ENCODE data around the gene P2RY8.

DNA sequence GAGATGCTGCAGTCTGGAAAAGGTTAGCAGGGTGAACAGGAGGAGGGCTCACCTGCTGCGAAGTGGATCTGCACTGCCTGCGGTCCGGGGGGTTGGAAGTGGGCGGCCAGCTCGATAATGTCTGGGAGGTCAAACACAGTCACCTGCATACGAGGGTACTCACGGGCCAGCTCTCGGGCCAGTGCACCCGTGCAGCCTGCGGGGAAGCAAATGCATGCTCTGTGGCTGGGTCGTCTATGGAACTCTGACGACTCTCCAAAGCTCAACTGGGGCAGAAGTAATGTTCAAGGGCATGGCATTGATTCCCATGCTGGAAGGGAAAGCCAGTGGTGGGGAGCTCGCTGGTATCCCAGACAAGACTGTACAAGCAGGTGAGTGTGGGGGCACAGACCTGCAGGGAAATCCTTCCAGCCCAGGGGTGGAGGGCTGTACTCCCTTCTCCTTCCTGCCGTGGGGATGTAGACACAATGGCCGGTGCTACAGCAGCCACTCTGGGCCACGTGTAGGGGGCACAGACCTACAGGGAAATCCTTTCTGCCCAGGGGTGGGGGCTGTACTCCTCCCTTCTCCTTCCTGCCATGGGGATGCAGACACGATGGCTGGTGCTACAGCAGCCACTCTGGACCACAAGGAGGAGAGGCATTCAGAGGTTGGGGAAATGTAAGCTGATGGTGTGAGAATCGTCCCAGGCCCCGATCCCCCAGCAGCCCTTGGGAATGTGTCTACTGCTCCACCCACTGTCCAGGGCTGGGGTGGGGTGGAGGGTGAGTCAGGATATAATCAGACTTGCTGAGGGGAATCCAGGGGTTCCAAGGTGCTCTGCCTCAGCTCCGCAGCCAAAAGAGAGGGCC, 118.8 kb downstream of the P2RY8 start:
- no peak for TF ChIP-seq ATF2 (tag by site-specific recombination; IDR thresholded peaks at IDR 0.05; ENCODE audit: low read depth)
- TF ChIP-seq, protein P1, sequence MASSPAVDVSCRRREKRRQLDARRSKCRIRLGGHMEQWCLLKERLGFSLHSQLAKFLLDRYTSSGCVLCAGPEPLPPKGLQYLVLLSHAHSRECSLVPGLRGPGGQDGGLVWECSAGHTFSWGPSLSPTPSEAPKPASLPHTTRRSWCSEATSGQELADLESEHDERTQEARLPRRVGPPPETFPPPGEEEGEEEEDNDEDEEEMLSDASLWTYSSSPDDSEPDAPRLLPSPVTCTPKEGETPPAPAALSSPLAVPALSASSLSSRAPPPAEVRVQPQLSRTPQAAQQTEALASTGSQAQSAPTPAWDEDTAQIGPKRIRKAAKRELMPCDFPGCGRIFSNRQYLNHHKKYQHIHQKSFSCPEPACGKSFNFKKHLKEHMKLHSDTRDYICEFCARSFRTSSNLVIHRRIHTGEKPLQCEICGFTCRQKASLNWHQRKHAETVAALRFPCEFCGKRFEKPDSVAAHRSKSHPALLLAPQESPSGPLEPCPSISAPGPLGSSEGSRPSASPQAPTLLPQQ (tag by site-specific recombination; IDR thresholded peaks at IDR 0.05): no peak
- no peak for TF ChIP-seq CTCF (tag by site-specific recombination; IDR thresholded peaks at IDR 0.05)
- TF ChIP-seq ZNF529 (tag by site-specific recombination; IDR thresholded peaks at IDR 0.05; ENCODE audit: insufficient replicate concordance): peak; percentile 13
- no peak for TF ChIP-seq ZNF138 (tag by site-specific recombination; IDR thresholded peaks at IDR 0.05; ENCODE audit: borderline replicate concordance)
- TF ChIP-seq, protein P2, sequence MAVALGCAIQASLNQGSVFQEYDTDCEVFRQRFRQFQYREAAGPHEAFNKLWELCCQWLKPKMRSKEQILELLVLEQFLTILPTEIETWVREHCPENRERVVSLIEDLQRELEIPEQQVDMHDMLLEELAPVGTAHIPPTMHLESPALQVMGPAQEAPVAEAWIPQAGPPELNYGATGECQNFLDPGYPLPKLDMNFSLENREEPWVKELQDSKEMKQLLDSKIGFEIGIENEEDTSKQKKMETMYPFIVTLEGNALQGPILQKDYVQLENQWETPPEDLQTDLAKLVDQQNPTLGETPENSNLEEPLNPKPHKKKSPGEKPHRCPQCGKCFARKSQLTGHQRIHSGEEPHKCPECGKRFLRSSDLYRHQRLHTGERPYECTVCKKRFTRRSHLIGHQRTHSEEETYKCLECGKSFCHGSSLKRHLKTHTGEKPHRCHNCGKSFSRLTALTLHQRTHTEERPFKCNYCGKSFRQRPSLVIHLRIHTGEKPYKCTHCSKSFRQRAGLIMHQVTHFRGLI (tag by site-specific recombination; IDR thresholded peaks at IDR 0.05): no peak
- TF ChIP-seq ZNF76 (tag by site-specific recombination; IDR thresholded peaks at IDR 0.05; ENCODE audit: borderline replicate concordance, low read depth): no peak
- TF ChIP-seq ZNF639 (tag by site-specific recombination; IDR thresholded peaks at IDR 0.05): peak; percentile 60
- TF ChIP-seq ZNF350 (tag by site-specific recombination; IDR thresholded peaks at IDR 0.05): no peak
- no peak for TF ChIP-seq ZNF704 (tag by site-specific recombination; IDR thresholded peaks at IDR 0.05)
- TF ChIP-seq PRDM2 (tag by site-specific recombination; IDR thresholded peaks at IDR 0.05; ENCODE audit: borderline replicate concordance): no peak
- TF ChIP-seq ZNF785 (tag by site-specific recombination; IDR thresholded peaks at IDR 0.05): no peak

Data from HEK293 (cell line).